ENCODE results near the gene MCTP2. TPM values are rescaled to one million over a fixed set of nuclear protein-coding genes. Genes with fewer than 3 reads are reported as not detected.

Gene MCTP2
- total RNA-seq, 1 experiment from 2014 or later: 0.15 TPM

- intact Hi-C loops (cut with micrococcal nuclease; ENCODE audit: unreplicated experiment) (no loop called here), in situ Hi-C loops (cut with HindIII; ENCODE audit: low pct_unique_long_range_greater_than_20kb, low sequenced_read_pairs) (no loop called here)
- TF ChIP-seq SIN3A (IDR thresholded peaks at IDR 0.05; ENCODE audit: borderline replicate concordance, insufficient read depth, low read depth, low read length) (no peak), TCF7L2 (IDR thresholded peaks at IDR 0.05; ENCODE audit: low read depth, low read length) (no peak), POLR2AphosphoS5 (IDR thresholded peaks at IDR 0.05; ENCODE audit: low read depth, low read length) (no peak), REST (IDR thresholded peaks at IDR 0.05; ENCODE audit: insufficient read depth in 1 of 2, low read depth in 2 of 2, low read length in 1 of 2) (no peak), CTCF (IDR thresholded peaks at IDR 0.05) (no peak)
- Histone ChIP-seq H3K27me3 (ENCODE audit: control insufficient read depth, insufficient read depth, low read length) (no peaks in the 10 kb centered on the region), H3K4me3 (ENCODE audit: low read depth in 2 of 2, low read length in 2 of 2) (no peak overlapping the region), H3K4me1 (ENCODE audit: control insufficient read depth, insufficient read depth, low read length) (no peaks in the 10 kb centered on the region), H3K36me3 (ENCODE audit: control insufficient read depth, insufficient read depth, low read length) (no peaks in the 10 kb centered on the region), H3K27ac (ENCODE audit: low read length) (no peak overlapping the region), H3K9me3 (ENCODE audit: control insufficient read depth, insufficient read depth, low read depth, low read length) (no peaks in the 10 kb centered on the region)
- no TSS peak for BruUV-seq (replicated peaks)
- ChIA-PET POLR2A (no interaction called here), CTCF (no interaction called here)
- no peak for ATAC-seq
- no peak for DNase-seq (ENCODE audit: low read depth, low spot score)
Measured at GRCh38 chr15:94270570-94270969, 39.2 kb downstream of the MCTP2 start.

GRCh38 chr15:94272251-94272898 is 41.0 kb downstream of the MCTP2 start:
- H3K27me3 ChIP-seq (ENCODE audit: control insufficient read depth, insufficient read depth, low read length): no peaks in the 10 kb centered on the region
- H3K27ac ChIP-seq (ENCODE audit: low read length): no peak overlapping the region
- no peaks in the 10 kb centered on the region for H3K9me3 ChIP-seq (ENCODE audit: control insufficient read depth, insufficient read depth, low read depth, low read length)
- no peak for TF ChIP-seq REST (IDR thresholded peaks at IDR 0.05; ENCODE audit: insufficient read depth in 1 of 2, low read depth in 2 of 2, low read length in 1 of 2)
- TF ChIP-seq SIN3A (IDR thresholded peaks at IDR 0.05; ENCODE audit: borderline replicate concordance, insufficient read depth, low read depth, low read length): no peak
- intact Hi-C loops (cut with micrococcal nuclease; ENCODE audit: unreplicated experiment): no loop called here
- ChIA-PET CTCF (no interaction called here), POLR2A (no interaction called here)
- DNase-seq (ENCODE audit: low read depth, low spot score) (no peak), ATAC-seq (no peak)
- no TSS peak for BruUV-seq (replicated peaks)
- H3K36me3 ChIP-seq (ENCODE audit: control insufficient read depth, insufficient read depth, low read length): no peaks in the 10 kb centered on the region
- H3K4me3 ChIP-seq (ENCODE audit: low read depth in 2 of 2, low read length in 2 of 2): no peak overlapping the region
- no peaks in the 10 kb centered on the region for H3K4me1 ChIP-seq (ENCODE audit: control insufficient read depth, insufficient read depth, low read length)
- in situ Hi-C loops (cut with HindIII; ENCODE audit: low pct_unique_long_range_greater_than_20kb, low sequenced_read_pairs): no loop called here

All from Panc1 (cell line).